Breast epithelium (tissue), 4 donors: ENCODE results near the gene DNMT3L. TPM values are rescaled to one million over a fixed set of nuclear protein-coding genes. Genes with fewer than 3 reads are reported as not detected.

Source experiments
- DNase-seq, 2 donors: peaks; one replicate each; pipeline ENCODE4 v3.0.0-alpha.2; 2019; ENCODE audit warnings: low spot score in 2 of 2
- H3K27ac ChIP-seq, 2 donors: fragments of 200-600 bp; sonication (generic) in 1 of 2; one replicate each; pipeline ENCODE4 v1.5.1; 2016 to 2019; ENCODE audit warnings: mild to moderate bottlenecking in 1 of 2
- H3K27me3 ChIP-seq, 2 donors: fragments of 200-600 bp; sonication (generic) in 1 of 2; one replicate each; pipeline versions ENCODE4 v1.5.1 to v1.6.0; 2017 to 2019; ENCODE audit warnings: control low read depth in 1 of 2, mild to moderate bottlenecking in 1 of 2
- H3K36me3 ChIP-seq: fragments of 200-600 bp; one replicate; pipeline ENCODE4 v1.5.1; 2019
- H3K4me1 ChIP-seq, 2 donors: fragments of 200-600 bp; sonication (generic); one replicate each; pipeline ENCODE4 v1.5.1; 2016 to 2019; ENCODE audit warnings: control low read depth in 1 of 2
- H3K4me3 ChIP-seq, 3 donors: fragments of 200-600 bp; sonication (generic); 1 replicate in 2 of 3; 2 replicates in 1 of 3; pipeline ENCODE4 v1.5.1; 2016 to 2019; ENCODE audit warnings: mild to moderate bottlenecking in 3 of 3, moderate library complexity in 2 of 3
- H3K9me3 ChIP-seq, 2 donors: fragments of 200-600 bp; sonication (generic) in 1 of 2; one replicate each; pipeline ENCODE4 v1.5.1; 2016 to 2019; ENCODE audit warnings: control low read depth in 1 of 2
- CTCF ChIP-seq, 3 donors: fragments of 450-650 bp; IDR thresholded peaks; one replicate each; pipeline ENCODE4 v1.5.1; 2016 to 2017; ENCODE audit warnings: antibody characterized with exemption in 3 of 3, mild to moderate bottlenecking in 3 of 3, moderate library complexity in 3 of 3
- POLR2A ChIP-seq: fragments of 450-650 bp; IDR thresholded peaks from one replicate; pipeline ENCODE4 v1.6.1; 2016; ENCODE audit warnings: antibody characterized with exemption, mild to moderate bottlenecking, moderate library complexity
- POLR2AphosphoS5 ChIP-seq, 3 donors: sonication (generic); formaldehyde crosslinking; IDR thresholded peaks; one replicate each; pipeline ENCODE4 v1.6.1; 2017; ENCODE audit warnings: antibody characterized with exemption in 3 of 3
- intact Hi-C: fragments of 100-400 bp; cut with DNase I; formaldehyde crosslinking; loops from one replicate; pipeline ENCODE4 v1.15.1; 2023; ENCODE audit warnings: low total_unique reads
- total RNA-seq, 3 donors: library from RNA; depleted of rRNA; stranded (reverse); fragments of >200 nt; gene quantifications; one replicate each; pipeline ENCODE4 v1.1.0, GENCODE V29; 2016

Gene DNMT3L
- total RNA-seq, 3 donors from 2014 or later: not detected

- H3K27ac ChIP-seq: no peak overlapping the region
- H3K4me1 ChIP-seq: no peaks in the 10 kb centered on the region
- no peaks in the 10 kb centered on the region for H3K9me3 ChIP-seq
- no peak for TF ChIP-seq POLR2A
- TF ChIP-seq CTCF (IDR thresholded peaks at IDR 0.05): no peak
- TF ChIP-seq POLR2AphosphoS5 (IDR thresholded peaks at IDR 0.05): no peak
- H3K36me3 ChIP-seq: no peaks in the 10 kb centered on the region
- H3K27me3 ChIP-seq: peaks cover 2 to 24% of the 10 kb centered on the region in 2 donors
- intact Hi-C loops: no loop called here
- DNase-seq: no peak
- H3K4me3 ChIP-seq: no peak overlapping the region
These were observed 20.7 kb upstream of the DNMT3L start for GRCh38 chr21:44282370-44282769.

GRCh38 chr21:44281801-44282200 is 20.1 kb upstream of the DNMT3L start:
- H3K4me3 ChIP-seq: no peak overlapping the region
- H3K36me3 ChIP-seq: no peaks in the 10 kb centered on the region
- TF ChIP-seq POLR2A: no peak
- no peak for TF ChIP-seq CTCF (IDR thresholded peaks at IDR 0.05)
- no peak for TF ChIP-seq POLR2AphosphoS5 (IDR thresholded peaks at IDR 0.05)
- H3K27ac ChIP-seq: no peak overlapping the region
- H3K27me3 ChIP-seq: peaks cover 0 to 18% of the 10 kb centered on the region in 2 donors
- DNase-seq: no peak
- no peaks in the 10 kb centered on the region for H3K4me1 ChIP-seq
- no peaks in the 10 kb centered on the region for H3K9me3 ChIP-seq
- intact Hi-C loops: no loop called here

- intact Hi-C loops: no loop called here
- H3K27ac ChIP-seq: no peak overlapping the region
- no peaks in the 10 kb centered on the region for H3K36me3 ChIP-seq
- TF ChIP-seq POLR2A (no peak), CTCF (IDR thresholded peaks at IDR 0.05) (no peak), POLR2AphosphoS5 (IDR thresholded peaks at IDR 0.05) (no peak)
- no peaks in the 10 kb centered on the region for H3K9me3 ChIP-seq
- no peaks in the 10 kb centered on the region for H3K4me1 ChIP-seq
- no peaks in the 10 kb centered on the region for H3K27me3 ChIP-seq
- H3K4me3 ChIP-seq: no peak overlapping the region
- DNase-seq: no peak
These were observed 17.9 kb upstream of the DNMT3L start for GRCh38 chr21:44279354-44280260.

- Histone ChIP-seq H3K36me3 (no peaks in the 10 kb centered on the region), H3K4me1 (no peaks in the 10 kb centered on the region), H3K4me3 (no peak overlapping the region), H3K27me3 (no peaks in the 10 kb centered on the region), H3K9me3 (no peaks in the 10 kb centered on the region), H3K27ac (no peak overlapping the region)
- DNase-seq: no peak
- intact Hi-C loops: no loop called here
- TF ChIP-seq CTCF (IDR thresholded peaks at IDR 0.05): no peak
- no peak for TF ChIP-seq POLR2AphosphoS5 (IDR thresholded peaks at IDR 0.05)
- TF ChIP-seq POLR2A: no peak
These were observed 13.3 kb upstream of the DNMT3L start for GRCh38 chr21:44275041-44275440.

- Histone ChIP-seq H3K4me1 (no peaks in the 10 kb centered on the region), H3K9me3 (no peaks in the 10 kb centered on the region), H3K36me3 (no peaks in the 10 kb centered on the region), H3K27me3 (no peaks in the 10 kb centered on the region), H3K27ac (no peak overlapping the region), H3K4me3 (no peak overlapping the region)
- TF ChIP-seq POLR2A (no peak), POLR2AphosphoS5 (IDR thresholded peaks at IDR 0.05) (no peak), CTCF (IDR thresholded peaks at IDR 0.05) (no peak)
- intact Hi-C loops: no loop called here
- DNase-seq: no peak
These were observed 11.3 kb upstream of the DNMT3L start for GRCh38 chr21:44273046-44273445.
